Hematopoietic multipotent progenitor cell treated with erythropoietin and hydrocortisone succinate and interleukin-3 and kit ligand, for 8 days (in vitro differentiated cells): ENCODE results near the gene A3GALT2.

Experiments used
- DNase-seq: peaks from one replicate; pipeline ENCODE4 v3.0.0-alpha.2; 2015

A3GALT2 gene

DNA sequence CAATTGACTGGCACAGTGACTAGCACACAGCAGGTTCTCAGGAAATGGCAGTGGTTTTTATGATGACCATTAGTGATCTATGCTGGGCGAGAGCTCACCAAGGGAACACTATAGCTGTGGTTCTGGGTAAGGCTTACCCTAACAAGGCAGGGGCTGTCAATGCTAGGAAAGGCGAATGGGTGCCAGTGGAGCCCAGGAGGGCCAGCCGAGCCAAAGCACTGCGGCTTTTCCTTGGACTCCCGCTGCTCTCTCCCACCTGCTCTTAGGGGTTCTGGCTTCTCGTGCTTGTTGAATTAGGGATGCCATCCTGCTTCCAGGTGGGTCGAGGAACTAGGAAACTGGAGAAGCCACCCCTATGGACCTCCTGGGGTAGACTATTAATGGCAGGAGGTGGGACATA is 10.0 kb upstream of the A3GALT2 start:
- no peak for DNase-seq

DNA sequence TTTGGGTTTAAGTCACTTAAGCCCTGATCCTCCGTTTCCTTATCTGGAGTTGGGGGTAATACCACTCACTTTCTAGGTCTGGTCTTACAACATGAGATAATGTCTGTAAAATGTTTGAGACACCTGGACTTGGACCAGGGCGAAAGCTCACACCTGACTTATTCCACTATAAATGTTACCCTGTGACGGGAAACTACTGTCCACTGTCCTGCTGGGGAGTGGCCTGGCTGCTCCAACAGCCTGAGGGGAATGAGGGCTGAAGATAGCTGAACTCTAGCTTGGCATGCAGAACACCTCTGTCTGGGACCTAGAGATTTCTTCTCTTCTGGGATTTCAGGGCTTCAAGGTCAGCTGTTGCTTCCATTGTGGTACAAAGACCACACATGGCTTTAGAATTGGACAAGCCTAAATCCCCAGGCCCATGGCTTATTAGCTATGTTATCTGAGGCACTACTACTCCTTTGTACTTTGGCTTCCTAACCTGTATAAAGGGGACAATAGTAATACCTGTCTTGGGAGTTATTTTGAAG is 9.5 kb upstream of the A3GALT2 start:
- no peak for DNase-seq

DNA sequence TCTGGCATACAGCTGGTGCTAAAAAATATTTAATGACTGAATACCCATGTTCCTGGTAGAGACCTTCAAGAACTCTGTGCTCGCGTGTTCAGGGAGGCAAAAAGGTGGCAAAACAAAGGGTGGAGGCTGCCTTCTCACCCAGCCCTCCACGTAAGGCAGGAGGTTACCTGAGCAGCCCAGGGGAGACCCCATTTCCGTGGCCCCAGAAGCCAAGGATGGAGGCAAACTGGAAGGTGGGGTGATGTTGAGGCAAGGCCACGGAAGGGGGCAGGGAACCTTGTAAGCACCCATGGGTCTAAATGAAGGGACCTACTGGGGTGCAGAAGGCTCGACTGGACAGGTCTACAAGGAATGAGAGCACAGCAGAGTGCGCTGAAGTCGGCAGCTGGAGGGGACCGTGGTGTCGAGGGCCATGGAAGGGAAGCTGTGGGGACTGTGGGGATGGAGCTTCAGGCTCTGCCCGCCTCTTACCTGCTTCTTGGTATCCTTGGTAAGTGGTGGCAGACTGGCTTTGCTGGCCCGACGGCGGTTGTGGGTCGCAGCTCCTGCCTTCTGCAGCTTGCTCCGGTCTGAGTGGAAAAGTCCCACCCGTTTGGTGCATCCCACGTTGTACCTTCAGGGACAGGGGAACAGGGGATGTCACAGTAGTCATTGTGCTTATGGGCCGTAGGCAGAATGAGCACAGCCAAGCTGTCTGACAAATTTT is 8.9 kb upstream of the A3GALT2 start:
- no peak for DNase-seq

DNA sequence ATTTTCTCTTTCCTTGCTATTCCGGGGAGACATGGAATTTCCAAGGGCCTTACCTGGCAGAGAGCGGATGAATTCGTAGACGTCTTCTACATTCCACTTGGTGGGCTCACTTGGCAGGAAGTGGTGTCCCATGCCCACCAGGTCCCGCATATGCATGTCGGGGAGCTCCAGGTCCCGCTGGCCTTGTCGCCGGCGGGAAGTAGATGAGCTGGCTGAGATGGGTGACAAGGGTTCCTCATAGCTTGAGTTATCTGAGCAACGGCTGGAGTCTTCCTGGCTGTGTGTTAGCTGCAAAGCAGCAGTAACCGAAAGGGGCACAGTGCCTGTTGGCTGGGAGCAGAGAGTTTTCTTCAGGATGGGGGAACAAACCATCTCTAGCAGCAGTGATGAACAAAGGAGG is 7.9 kb upstream of the A3GALT2 start:
- DNase-seq = no peak

DNA sequence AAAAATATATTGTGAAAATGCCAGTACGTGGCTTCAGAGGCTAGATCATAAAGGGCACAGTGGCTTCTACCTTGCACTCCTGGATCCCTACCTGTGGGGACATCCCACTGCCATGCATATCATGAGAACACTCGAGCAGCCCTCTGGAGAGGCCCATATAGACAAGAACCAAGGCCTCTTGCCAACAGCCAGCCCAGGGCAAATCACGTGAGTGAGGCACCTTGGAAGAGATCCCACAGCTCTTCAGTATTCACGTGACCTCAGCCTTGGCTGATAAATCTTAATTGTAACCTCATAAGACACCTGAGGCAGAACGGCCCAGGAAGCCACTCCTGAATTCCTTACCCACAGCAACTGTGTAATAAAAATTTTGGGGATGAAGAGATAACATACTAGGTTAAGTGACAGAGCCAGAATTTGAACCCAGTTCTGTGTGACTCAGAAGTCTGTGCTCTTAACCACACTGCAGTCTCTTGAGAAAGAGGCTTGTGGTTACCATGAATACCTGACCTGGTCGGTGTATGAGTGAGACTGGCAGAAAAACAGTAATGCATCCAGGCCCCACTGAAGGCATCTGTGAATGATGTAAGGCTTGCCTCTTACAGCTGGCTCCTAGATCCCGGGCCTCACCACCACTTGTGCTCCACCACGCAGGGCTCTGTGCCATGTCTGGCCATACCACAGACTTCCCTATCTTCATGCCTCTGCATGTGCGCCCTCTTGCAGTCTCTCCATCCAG is 6.9 kb upstream of the A3GALT2 start:
- DNase-seq = no peak

DNA sequence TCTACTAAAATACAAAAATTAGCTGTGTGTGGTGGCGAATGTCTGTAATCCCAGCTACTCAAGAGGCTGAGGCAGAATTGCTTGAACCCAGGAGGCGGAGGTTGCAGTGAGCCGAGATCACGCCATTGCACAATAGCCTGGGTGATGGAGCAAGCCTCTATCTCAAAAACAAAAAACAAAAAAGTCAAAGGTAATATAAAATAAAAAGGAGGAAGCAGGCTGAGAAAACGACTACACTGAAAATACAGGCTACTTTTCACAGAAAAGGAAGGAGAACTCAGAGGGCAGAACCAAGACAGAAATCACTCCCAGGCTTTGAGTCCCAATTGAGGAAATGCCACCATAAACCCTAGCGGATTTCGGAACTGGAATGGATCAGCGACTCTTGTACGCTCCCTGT is 5.9 kb upstream of the A3GALT2 start:
- no peak for DNase-seq

DNA sequence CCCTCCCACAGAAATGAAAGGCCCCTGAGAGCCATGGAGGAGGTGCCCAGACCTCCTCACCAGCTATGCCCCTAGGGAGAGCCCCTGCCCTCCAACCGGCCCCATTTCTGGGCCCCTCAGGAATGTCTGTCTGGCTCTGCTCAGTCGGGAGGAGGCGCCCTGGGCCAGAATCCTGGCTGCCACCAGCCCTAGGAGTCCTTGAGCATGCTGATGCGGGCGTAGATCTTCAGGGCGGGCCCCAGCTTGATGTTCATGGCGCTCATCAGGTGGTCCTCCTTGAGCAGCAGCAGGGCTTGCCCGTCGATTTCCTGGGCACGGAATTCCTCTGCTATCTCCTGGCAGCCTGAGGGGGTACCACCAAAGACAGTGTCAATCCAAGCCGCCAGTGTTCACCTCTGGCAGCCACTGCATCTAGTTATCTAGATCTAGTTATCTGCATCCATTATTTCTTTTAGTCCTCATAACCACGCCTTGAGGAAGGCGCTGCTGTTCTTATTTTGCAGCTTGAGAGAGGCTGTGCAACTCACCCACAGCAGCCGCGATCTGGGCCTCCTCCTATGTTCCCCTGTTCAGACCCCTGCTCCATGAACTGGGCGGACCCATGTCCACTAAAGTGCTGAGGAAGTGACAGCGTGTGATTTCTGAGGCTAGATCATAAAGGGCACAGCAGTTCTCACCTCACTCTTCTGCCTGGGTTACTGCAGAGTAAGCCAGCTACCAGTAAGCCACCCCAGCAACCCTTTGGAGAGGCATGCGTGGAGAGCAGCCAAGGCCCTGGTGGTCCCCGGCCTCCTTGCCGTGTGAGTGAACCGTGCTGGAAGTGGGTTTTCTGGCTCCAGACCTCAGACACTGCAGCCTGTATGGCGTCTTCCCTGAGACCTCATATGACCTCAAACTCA is 4.0 kb upstream of the A3GALT2 start:
- DNase-seq = no peak

DNA sequence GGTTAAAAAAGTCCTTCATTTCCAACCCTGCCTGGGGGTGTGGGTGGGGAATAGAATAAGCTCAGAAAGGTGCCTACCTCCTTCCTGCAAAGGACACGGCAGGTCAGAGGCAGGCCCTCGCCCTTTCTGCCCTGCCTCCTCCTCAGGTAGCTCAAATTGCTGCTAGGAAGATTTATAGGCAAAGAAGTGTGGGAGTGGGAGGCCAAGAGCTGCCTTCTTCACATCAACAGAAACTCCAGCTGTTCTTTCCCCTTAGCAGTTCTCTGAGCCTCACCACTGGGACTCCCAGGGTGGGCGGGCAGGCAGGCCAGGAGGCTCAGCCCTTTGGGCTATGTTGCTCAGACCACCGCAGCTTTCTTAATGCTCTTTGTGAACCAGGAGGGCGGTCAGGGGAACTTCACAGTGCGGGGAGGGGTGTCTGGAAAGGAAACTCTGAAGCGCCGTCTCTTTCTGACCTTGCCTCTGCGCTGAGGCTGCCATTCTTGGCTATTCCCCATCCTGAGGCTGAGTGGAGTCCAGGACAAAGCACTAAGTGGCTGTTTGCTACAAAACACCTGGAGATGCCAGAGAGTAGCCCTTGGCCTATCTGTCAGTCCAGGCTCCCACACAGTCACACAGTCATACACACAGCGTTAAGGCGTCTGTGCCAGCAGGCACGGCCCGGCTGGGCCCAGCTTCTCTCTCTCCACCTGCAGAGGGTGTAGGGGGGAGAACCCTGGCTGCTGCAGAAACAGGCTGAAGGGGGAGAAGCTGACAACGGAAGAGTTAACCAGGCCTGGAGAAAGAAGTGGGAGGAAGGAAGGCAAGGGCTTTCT is 3.0 kb upstream of the A3GALT2 start:
- DNase-seq = no peak

DNA sequence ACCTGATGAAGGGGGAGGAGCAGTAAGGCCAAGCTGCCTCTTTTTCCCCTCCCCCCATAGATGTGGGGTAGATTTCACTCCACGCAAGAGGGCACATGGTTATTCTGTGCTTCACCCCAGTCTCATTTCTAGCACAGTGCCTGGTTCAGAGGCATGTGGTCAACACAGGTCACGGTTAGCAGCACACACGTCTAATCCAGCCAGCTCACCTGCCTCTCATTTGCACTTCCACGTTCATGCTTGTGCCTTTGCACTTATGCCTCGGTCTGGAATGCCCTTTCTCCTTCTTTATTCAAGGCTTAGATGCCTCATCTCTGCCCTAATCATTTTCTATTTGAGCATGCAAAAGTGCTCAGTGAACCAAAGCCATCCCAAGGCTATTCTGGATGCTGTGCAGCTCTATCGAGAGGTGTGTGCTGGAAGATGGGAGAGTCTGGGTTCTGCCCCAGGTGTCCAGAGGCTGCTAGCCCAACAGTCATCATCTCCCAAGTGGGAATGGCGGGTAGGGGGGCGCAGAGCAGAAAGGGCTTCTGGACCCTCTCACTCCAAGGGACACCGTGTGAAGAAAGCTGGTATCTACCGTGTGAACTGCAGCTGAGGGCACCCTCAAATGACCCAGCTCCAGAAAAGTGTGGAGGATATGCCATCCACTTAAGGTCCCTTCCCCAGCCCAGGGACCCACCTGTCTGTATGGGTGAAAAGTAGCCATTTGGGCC is 2.1 kb upstream of the A3GALT2 start:
- DNase-seq = no peak

DNA sequence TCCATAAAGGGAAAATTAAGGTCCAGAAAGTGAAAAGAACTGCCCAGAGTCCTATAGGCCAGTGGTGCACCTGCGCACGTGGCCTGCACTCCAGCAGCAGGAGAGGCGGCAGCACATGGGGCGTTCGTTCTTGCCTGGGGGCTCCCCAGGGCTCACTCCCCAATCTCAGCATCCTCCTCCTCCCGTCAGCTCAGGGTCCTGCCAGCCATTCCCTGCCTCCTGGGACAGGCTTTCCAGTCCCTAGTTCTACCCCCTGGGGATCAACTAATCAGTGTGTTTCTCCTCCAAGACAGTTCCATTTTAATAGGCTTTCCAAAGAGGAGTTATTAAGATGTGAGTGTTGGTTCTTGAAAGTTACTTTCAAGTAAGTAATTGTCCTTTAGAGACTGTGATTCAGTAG is 1.2 kb upstream of the A3GALT2 start:
- DNase-seq = no peak

DNA sequence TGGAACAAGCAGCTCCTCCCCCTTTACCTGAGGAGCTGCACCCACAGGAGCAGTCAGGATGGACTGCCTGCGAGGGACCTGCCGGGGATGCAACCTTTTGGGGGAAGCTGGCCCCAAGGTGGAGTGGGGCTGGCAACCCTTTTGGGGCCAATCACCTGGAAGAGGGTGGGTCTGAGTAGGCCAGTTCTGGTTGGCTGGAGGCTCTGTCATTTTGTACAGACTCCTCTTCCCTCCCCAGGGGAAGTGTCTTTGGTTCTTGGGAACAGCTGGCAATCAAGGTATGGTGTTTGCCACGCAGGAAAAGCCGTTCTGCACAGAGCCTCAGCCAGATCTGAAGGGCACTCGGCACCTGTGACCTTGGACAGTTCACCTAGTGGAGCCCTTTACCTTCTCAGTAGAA is 280 bp upstream of the A3GALT2 start:
- no peak for DNase-seq

DNA sequence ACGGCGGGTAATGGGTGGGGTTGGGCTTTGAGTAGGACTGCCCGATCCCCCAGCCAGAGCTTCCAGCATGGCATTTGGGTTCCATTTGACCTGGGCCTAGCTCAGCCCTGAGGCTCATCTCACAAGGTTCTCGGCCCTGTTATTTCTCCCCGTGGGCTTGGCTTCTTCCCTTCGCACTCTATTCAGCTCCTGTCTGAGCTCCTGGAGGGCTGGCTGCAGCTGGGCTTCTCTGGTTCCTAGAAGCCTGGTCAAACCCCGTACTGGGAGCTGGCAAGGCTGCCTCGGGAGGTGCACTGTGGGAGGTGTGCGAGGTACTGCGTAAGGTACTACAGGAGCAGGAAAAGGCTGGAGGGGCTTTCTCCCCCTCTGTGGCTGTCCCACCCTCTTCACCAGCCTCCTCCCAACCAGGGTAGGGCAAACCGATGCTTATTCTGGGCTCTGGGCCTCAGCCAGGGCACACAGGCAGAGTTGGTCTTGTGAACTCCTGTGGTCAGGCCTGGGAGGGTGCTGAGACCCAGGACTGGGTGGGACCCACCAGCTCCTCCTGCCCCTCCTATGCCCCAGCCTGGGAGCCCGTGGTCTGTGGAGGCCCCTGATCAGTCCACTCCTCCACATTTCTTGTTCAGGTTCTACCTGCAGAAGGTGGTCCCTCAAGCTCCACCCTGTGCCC is 814 bp downstream of the A3GALT2 start:
- no peak for DNase-seq

DNA sequence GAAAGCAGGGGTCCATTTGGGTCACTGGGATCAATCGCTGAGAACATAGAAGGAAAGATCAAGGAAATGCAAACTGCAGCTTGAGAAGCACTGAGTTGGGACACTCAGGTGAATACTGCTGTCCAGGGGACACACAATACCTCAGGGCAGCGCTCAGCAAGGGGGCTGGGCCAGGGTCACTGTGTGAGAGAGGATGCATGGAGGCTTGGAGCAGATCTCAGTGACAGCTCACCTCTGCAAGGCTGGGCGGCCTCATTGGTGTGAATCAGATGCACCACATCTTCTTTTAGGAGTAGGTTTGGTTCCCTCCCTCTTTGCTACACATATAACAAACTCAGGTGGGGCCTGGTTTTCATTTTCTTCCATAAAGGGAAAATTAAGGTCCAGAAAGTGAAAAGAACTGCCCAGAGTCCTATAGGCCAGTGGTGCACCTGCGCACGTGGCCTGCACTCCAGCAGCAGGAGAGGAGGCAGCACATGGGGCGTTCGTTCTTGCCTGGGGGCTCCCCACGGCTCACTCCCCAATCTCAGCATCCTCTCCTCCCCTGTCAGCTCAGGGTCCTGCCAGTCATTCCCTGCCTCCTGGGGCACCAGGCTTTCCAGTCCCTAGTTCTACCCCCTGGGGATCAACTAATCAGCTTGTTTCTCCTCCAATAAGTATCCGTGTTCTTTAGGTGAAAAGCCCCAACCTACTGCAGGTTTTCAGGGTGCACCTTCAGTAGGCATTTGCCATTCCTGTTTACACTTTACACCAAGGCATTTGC is 1.5 kb downstream of the A3GALT2 start:
- no peak for DNase-seq

DNA sequence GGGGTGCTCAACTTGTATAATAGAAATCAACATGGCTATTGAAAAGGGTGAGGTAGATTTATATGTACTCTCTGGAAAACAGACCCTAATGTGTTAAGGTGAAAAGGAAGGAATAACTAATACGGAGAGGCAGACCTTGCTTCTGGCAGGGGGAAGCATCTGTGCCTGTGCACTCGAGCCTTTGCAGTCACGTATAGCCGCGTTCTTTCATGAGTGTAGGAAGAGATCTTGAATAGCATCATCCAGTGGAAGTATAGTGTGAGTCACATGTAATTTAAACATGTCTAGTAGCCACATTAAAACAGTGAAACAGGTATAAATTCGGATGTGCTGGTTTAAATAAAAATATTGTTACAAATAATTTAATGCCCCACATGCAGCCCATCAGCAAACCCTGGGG is 3.0 kb downstream of the A3GALT2 start:
- DNase-seq = no peak

DNA sequence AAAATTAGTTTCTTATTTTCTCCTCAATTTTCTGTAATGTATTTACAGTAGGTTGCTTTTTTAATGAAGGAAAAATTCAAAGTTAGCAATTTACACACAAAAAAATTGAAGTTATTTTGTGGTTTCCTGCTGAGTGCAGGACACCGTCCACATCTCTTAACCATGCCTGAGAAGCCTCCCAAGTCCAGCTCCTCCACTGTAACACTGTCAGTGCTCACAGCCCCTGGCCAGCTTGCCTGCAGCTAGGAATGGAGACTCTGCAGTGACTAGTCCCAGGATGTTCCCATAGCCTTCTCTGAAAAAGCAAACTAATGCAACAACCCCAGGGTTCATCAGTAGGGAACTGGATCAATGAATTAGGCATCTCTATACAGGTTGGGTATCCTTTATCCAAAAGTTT is 3.5 kb downstream of the A3GALT2 start:
- no peak for DNase-seq

DNA sequence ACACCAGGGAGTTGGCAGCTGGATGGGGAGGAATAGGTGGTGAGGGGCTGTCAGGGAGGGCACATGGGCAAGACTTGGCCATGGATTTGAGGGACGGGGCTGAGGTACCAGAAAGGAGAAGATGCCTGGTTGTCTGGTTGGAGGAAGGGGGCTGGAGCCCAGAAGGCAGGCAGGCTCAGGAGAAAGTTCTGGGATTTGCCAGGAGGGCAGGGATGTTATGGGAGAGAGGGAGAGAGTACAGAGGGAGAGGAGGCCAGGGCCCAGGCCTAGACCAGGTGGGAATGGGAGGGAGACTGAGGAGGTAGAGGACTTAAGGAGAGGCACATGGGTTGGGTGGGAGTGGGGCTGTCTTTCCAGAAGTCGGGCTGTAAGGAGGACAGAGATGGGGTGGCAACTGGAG is 4.3 kb downstream of the A3GALT2 start:
- DNase-seq = no peak

DNA sequence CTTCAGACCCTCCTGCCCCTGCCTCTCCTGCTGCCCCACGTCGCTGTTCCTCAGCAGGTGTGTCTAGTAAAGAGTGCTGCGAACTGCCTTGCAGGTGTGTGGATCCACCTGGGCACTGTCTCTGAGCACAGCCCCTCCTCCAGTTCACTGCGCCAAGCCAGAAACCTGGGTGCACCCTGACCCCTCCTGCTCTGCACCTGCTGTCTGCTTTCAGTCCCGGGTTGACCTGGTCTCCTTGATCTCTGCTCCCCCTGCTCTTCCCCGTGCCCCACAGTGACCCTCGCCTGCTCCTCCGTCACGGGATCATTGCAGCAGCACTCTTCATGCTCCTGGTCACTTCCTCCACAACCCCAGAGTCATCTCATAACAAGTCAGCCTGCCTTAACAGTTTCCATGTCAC is 6.5 kb downstream of the A3GALT2 start:
- no peak for DNase-seq

DNA sequence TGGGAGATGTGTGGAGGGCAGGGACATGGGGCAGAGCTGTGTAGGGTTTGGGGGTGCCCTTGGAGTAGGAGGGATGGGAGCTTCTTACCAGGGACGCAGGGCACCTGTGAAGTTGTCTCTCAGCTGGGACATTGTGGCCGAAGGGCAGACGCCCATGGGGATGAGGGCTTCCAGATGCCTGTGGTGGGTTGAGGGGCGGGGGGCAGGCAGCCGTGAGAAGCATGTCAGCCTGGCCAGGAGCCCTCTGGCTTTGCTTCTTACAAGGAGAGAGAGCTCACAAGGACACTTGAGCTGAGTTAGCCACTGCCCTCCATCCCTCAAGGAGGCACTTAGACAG is 8.5 kb downstream of the A3GALT2 start:
- no peak for DNase-seq

DNA sequence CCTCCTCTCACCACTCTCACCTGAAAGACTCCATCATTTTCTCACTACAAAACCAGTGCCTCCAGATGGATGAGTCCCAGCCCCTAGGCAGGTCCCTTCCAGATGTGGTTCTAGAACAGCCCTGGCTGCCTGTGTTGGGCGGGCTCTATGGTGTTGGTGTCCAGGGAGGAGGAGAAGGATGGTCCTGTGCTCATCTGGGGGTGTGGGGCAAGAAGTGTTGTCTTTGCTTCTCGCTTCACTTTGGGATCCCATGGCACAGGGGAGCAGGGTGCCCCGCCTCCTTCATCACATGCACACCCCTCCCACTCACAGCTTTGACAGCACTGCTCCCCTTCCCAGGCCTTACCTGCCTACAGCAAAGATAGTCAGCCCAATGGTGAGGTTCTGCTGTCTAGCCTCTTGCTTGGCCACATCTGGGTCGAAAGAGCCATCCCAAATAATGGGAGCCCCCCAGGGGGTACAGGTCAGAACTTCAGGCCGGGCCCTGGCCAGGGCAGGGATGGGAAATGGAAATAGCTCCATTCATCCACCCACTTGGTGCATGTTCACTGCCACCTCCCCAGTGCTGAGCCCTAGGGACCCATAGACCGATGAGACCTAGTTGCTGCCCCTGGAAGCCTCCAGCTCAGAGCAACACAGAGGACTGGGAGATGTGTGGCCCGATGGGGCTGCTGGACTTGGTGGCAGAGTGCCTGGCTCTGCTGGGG is 9.0 kb downstream of the A3GALT2 start:
- DNase-seq = no peak

DNA sequence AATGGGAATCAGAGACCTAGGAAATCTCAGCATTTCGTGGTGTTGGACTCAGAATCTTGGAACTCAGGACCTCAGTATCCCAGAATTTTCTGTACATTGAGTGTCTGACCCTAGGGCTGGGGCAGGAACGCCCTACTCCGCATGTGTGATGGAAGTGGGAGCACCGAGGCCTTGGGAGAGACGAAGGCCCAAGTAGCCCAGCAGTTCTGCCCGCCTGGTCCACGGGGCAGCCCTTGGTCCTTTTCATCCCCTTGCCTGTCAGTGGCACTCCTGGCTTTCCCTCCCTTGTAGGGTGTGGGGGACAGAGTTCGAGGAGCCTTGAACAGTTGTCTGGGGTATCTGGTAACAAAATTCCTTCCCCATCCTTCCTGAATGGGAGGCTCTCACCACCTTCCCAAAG is 10.2 kb downstream of the A3GALT2 start:
- no peak for DNase-seq
